ENCODE data around the gene COX7A2L.

Gene COX7A2L

GRCh38 chr2:42310007-42310515, 51.0 kb downstream of the COX7A2L start:
- TF ChIP-seq, protein P1, sequence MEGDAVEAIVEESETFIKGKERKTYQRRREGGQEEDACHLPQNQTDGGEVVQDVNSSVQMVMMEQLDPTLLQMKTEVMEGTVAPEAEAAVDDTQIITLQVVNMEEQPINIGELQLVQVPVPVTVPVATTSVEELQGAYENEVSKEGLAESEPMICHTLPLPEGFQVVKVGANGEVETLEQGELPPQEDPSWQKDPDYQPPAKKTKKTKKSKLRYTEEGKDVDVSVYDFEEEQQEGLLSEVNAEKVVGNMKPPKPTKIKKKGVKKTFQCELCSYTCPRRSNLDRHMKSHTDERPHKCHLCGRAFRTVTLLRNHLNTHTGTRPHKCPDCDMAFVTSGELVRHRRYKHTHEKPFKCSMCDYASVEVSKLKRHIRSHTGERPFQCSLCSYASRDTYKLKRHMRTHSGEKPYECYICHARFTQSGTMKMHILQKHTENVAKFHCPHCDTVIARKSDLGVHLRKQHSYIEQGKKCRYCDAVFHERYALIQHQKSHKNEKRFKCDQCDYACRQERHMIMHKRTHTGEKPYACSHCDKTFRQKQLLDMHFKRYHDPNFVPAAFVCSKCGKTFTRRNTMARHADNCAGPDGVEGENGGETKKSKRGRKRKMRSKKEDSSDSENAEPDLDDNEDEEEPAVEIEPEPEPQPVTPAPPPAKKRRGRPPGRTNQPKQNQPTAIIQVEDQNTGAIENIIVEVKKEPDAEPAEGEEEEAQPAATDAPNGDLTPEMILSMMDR (IDR thresholded peaks at IDR 0.05) = no peak
- Histone ChIP-seq H3K27me3 (no peaks in the 10 kb centered on the region), H3K27ac (no peak overlapping the region), H3K4me3 (ENCODE audit: low read depth in 1 of 2, low read length in 1 of 2) (no peak overlapping the region), H3K36me3 (peaks cover 33% of the 10 kb centered on the region), H3K4me1 (ENCODE audit: control insufficient read depth in 1 of 2, insufficient read depth in 1 of 2, low read depth in 1 of 2, low read length in 1 of 2) (peaks cover 9% of the 10 kb centered on the region in 2 experiments), H3K9me3 (no peaks in the 10 kb centered on the region)

GRCh38 chr2:42309366-42309765, 51.7 kb downstream of the COX7A2L start:
- H3K27me3 ChIP-seq = no peaks in the 10 kb centered on the region
- H3K27ac ChIP-seq = no peak overlapping the region
- TF ChIP-seq, protein P1 (IDR thresholded peaks at IDR 0.05) = no peak
- peaks cover 2% of the 10 kb centered on the region in 2 experiments for H3K4me1 ChIP-seq (ENCODE audit: control insufficient read depth in 1 of 2, insufficient read depth in 1 of 2, low read depth in 1 of 2, low read length in 1 of 2)
- H3K4me3 ChIP-seq (ENCODE audit: low read depth in 1 of 2, low read length in 1 of 2) = no peak overlapping the region
- peaks cover 40% of the 10 kb centered on the region for H3K36me3 ChIP-seq
- no peaks in the 10 kb centered on the region for H3K9me3 ChIP-seq

DNA sequence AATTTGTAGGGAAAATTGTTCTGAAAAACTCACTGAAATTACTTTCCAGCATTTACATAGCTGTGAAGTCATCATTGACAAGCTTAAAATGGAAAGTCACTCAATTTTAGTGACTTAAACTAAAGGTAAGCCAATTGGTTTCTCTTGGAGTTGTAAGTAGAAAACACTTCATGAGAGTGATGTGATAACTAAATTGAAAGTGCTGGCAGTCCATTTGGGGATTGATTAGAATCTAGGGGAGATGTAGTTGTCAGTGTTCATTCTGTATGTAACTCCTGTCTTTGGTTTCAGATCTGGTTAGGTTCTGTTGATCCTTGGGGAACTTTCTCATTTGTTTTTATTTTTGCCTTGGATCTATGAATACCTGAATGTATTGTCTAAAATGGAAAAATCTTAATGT, 53.8 kb downstream of the COX7A2L start:
- H3K4me3 ChIP-seq (ENCODE audit: low read depth in 1 of 2, low read length in 1 of 2) = no peak overlapping the region
- no peak overlapping the region for H3K27ac ChIP-seq
- H3K9me3 ChIP-seq = no peaks in the 10 kb centered on the region
- H3K27me3 ChIP-seq = no peaks in the 10 kb centered on the region
- no peaks in the 10 kb centered on the region for H3K4me1 ChIP-seq (ENCODE audit: control insufficient read depth in 1 of 2, insufficient read depth in 1 of 2, low read depth in 1 of 2, low read length in 1 of 2)
- TF ChIP-seq, protein P1 (IDR thresholded peaks at IDR 0.05) = no peak
- H3K36me3 ChIP-seq = peaks cover 62% of the 10 kb centered on the region

GRCh38 chr2:42304059-42304713, 56.8 kb downstream of the COX7A2L start:
- no peak overlapping the region for H3K4me3 ChIP-seq (ENCODE audit: low read depth in 1 of 2, low read length in 1 of 2)
- H3K36me3 ChIP-seq = peaks cover 90% of the 10 kb centered on the region
- H3K4me1 ChIP-seq (ENCODE audit: control insufficient read depth in 1 of 2, insufficient read depth in 1 of 2, low read depth in 1 of 2, low read length in 1 of 2) = no peaks in the 10 kb centered on the region
- no peaks in the 10 kb centered on the region for H3K9me3 ChIP-seq
- H3K27me3 ChIP-seq = no peaks in the 10 kb centered on the region
- H3K27ac ChIP-seq = no peak overlapping the region
- TF ChIP-seq, protein P1 (IDR thresholded peaks at IDR 0.05) = no peak

- Histone ChIP-seq H3K27ac (no peak overlapping the region), H3K4me3 (ENCODE audit: low read depth in 1 of 2, low read length in 1 of 2) (no peak overlapping the region)
Observed at GRCh38 chr2:42303252-42303651, 57.8 kb downstream of the COX7A2L start.

More at GRCh38 chr2:42303252-42303651, 57.8 kb downstream of the COX7A2L start:
- Histone ChIP-seq H3K27me3 (no peaks in the 10 kb centered on the region), H3K4me1 (ENCODE audit: control insufficient read depth in 1 of 2, insufficient read depth in 1 of 2, low read depth in 1 of 2, low read length in 1 of 2) (no peaks in the 10 kb centered on the region), H3K9me3 (no peaks in the 10 kb centered on the region), H3K36me3 (peaks cover 88% of the 10 kb centered on the region)
- TF ChIP-seq, protein P1 (IDR thresholded peaks at IDR 0.05) = no peak
